Superior temporal gyrus (tissue), 1 donor: Measurements from ENCODE around the gene PAAF1.

Source experiments
- DNase-seq: peaks from one replicate; pipeline ENCODE4 v3.0.0-alpha.2; 2016; ENCODE audit errors: extremely low spot score

PAAF1 gene

DNA sequence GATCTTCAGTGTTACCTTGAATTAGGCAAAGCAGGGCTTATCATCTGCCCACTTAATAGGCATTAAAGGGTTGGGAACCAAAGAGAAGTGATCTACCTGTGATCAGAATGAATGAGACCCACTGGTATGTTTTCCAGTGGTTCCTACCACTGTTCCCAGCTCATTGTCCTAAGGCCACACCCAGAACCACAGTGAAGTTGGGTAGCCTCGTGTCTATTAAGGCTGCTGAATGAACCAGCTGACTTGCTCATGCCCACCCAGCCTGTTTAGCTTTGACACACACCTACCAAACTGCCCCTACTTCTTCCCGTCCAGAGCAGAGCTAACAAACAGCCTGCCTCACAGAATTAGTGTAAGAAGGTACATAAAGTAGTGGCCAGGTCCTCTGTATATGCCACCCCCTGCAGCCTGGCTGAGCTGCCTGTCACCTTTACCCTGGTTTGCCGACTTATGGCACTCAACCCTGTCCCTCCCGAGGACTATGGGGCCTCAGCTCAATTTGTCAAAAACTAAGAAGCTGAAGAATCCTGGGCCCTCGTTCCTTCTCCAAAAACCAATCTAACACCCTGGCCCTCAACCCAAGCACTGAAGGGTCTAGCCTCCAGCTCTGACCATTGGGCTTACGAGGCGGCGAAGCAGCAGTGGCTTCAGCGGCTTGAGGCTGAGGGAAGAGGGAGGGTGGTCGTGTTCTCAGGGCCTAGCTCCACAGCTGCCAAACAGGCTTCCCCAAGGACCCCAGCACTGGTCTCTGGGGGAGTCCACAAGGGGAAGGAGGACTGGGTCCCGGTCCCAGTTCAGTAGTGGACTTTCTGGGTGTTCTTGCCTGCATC, 96.0 kb downstream of the PAAF1 start:
- no peak for DNase-seq

DNA sequence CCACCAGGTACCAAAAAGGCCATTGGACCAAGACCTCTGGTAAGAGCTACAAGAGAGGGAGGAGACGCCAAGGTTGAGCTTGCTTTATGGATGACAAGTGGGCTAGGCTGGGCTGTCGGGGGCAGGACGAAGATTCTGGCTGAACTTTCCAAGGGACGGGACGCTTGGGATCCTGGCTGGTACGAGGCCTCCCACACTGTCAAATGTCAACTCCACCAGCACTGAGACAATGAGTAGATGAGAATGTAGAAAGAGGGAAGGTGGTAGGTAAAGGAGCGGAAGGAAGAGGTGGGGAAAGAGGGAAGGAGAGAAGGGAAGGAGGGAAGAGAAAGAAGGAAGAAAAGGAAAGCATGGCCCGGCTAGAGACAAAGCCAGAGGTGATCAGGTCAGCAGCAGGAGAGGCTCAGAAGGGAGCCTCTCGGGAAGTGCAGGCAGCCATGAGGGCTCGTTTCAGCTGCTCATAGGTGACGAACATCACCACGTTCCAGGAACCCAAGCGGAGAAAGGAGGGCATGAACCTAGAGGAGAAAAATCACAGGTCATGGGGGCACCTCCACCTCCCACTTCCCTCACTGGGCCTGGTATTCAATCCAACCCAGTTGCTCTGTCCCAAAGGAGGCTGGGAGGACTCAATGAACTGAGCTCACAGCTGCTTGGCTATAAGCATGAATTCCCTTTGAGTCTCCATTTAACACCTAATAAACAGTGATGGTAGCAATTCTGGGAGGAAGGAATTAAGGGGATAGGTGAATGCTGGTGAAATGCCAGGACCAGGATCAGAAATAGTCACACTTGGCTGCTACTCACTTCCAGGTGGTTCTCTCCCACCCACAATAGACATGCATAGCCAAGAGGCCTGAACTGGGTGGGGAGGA, 98.0 kb downstream of the PAAF1 start:
- DNase-seq = no peak

DNA sequence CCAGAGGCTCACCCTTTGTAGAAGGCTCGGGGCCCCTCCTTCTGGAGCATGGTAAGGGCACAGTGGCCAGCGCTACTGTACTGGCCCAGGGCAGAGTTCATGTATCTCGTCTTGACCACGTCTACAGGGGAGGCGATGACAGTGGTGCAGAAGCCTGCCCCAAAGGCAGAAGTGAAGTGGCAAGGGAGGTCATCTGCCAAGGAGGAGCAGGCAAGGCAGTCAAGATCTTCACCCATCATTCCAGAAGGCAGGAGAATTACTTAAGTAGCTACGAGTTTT, 98.6 kb downstream of the PAAF1 start:
- DNase-seq = no peak

DNA sequence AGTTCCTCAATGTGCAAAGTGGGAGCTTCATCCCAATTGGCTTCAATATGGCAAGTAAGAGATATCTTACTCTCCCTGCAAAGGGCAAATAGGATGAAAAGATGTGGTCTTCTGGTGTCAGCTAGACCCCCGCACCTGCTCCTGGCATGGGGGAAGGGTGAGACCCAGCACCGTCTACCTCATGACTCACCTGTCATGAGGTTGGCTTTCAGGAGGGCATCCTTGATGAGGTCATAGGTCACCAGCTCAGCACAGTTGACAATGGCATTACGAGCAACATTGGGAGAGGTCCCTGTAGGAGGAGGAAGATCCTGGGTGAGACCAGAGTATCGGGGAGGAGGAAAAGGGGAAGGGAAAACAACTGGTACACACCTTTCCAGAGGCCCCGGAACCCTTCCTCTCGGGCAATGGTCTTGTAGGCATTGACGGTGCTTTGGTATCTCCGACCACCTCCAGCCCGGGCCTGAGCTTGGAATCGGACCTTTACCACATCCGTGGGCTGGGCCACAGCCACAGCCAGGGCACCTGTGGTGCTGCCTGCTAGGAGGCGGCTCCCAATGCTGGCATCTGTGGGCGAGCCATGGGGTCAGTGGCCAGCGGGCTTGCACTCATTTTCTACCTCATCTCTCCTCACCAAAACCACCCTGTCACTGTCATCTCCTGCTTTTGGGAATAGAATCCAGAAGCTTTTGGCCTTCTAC, 99.8 kb downstream of the PAAF1 start:
- no peak for DNase-seq

DNA sequence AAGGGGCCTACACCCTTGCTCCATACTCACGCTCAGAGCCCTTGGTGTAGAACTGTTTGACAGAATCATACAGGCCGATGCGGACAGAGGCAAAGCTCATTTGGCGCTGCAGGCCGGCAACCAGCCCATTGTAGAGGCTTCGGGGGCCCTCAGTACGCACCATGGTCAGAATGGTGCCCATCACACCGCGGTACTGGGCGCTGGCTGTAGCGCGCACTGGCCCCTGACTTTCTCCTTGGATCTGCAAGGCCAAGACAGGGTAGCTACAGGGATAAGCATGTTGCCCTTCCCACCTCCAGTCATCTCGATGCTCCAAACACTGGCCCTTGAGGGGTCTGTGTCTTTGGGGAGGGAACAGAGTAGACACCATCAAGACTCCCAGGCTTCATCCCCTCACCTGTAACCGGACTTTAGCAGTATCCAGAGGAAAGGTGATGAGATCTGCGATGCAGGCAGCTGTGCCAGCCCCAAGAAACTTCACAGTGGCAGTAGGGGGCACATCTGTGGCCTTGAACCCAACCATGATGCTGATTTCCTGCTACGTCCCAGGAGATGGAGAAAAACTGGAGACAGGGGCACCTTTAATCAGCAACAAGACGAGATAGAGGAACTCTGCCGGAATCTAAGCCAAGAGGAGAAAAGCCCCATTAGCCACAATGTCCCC, 101.2 kb downstream of the PAAF1 start:
- DNase-seq = no peak

DNA sequence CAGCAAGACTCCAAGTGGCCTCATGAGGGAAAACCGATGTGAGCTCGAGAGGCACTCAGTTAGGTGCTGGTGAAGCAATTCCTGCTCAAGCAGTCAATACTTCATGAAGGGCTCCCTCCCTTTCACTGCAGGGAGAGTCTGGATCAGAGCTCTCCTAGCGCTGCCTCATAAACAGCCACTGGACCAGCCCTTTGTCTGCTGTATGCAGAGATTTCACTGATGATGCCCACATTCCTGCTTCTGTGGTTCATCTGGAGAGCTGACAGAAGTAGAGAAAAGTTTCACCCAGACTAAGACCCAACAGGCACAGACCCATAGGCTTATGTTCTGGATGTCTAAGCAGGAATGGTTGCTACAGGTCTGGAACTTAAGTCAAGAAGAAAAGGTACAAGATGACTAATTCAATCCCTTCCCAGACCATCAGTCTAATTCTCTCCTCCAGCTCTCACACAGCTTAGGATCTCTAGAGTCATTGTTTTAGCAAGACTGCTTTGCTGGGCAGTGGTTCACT, 101.8 kb downstream of the PAAF1 start:
- no peak for DNase-seq

DNA sequence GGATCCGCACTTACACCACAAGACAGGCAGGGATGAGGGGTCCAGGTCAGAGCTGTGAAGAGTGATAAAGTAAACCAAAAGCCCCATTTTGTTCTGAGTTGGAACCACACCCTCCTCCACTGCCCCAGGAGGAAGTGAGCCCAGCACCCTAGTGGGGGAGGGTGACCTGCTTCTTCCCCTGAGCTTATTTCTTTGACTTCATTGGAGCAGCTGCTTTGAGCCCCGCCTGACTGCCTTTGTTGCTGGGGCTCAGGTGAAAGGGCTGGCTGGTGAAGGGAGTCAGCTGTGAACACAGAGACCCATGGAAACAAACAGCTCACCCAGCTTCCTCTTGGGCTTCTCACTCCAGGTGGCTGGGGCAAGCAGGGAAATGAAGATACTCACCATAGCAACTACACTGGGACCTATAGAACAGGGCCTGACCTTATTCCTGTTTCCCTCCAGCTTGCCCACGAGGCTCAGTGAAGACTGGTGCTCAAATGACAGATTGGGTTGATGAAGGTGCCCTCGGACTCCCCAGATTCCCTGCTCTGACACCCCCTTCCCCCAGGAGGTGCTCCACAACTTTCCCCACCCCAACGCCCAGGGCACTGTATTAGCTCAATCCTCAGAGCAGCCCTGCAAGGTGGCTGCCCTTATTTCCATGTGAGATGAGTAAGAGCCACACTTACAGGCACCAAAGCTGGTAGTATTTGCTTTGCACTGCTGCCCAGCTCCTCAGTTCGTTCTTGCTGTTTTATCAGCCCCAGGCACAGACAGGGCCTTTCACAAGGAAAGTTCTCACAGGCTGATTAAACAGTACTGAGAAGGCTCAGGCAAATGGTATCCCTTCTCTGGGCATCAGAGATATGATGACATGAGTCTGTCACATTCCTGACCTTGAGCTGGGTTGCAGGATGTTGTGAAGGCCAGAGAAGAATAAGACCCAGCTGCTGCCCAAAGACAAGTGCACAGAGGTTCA, 103.5 kb downstream of the PAAF1 start:
- no peak for DNase-seq
